CD1c-positive myeloid dendritic cell (primary cell): ENCODE measurements around the gene PLA1A.

Source experiments
- DNase-seq: peaks from one replicate; pipeline ENCODE4 v3.0.0-alpha.2; 2016; ENCODE audit errors: extremely low spot score

PLA1A gene

GRCh38 chr3:119636891-119637611 lies 39.4 kb downstream of the PLA1A start:
- no peak for DNase-seq

DNA sequence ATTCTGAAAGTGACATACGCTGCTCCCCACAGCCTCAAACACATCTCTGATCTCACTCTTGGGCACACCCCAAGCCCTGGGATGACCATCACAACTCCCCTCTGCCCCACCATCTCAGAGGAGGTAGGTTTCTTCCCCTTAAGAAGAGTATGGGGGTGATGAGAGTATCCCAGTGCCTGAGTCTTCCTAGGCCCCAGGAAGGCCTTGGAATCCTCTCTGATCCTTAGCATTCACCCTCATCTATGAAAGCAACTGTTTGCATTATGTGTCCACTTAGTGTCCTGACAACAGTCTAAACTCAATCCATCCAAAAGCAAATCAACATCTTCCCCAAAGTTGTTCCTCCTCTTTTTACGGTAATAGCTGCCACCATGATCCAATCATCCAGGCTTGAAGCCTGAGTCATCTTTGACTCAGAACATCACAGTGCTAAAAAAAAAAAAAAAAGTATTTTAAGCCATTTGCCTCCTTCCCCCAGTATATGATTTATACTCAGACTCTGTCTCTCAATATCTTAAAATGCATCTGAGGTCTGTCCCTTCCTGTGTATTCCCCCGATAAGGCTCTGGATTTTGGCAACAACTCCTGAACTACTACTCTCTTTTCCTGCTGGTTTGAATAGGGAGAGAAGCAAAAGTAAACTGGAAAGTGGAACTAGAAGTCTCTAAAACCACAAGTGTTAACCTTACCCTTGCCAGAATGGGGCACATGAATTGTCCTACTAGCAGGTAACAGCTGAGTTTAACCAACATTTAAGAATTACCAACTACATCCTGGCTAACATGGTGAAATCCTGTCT lies 40.2 kb downstream of the PLA1A start:
- DNase-seq, result peak; percentile 90

DNA sequence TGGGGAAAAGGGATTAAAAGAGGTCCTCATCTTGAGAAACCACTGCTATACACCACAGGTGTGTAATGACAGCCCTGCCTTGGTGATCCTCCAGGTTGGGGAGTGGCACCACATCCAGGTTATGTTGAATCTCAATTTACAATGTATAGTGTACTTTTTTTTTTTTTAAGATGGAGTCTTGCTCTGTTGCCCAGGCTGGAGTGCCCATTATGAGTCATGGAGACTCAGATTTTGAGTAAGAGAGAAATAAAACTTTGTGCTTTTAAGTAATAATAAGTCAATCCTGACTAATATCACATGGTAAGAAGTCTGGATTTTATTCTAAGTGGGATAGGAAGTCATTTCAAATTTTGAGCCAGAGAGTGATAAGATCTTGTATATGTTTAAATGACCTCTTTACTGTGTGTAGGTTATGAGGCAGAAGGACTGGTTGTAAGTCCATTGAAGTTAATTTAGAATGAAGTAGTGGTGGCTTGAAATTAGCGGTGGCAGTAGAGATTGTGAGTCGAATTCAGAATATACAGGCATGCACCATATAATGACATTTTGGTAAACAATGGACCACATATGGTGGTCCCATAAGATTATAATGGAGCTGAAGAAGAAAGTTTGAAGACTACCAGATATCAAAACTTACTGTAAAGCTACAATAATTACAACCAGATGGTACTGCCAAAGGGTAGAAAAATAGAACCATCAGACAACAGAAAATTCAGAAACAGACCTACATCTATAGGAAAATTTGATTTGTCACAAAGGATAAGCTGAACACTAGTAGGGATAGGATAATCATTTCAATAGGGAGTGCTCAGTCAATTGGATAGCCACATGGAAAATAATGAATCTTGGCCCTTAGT lies 42.0 kb downstream of the PLA1A start:
- DNase-seq, result peak; percentile 53

DNA sequence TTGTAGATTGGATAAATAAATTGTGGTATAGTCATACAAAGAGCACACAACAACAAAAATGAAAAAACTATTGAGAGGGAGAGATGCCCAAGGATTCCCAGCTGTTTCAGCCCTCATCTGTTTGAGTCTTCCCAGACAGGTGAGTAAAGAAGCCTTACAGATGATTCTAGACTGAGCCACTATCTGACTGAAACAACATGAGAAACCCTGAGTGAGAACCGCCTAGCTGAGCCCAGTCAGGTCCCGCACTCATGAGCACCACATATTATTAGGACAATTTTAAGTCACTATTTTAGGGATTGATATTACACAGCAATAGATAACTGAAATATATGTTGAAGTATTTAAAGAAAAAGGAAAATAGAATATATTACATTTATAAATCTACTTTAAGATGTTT lies 43.7 kb downstream of the PLA1A start:
- DNase-seq, result no peak

DNA sequence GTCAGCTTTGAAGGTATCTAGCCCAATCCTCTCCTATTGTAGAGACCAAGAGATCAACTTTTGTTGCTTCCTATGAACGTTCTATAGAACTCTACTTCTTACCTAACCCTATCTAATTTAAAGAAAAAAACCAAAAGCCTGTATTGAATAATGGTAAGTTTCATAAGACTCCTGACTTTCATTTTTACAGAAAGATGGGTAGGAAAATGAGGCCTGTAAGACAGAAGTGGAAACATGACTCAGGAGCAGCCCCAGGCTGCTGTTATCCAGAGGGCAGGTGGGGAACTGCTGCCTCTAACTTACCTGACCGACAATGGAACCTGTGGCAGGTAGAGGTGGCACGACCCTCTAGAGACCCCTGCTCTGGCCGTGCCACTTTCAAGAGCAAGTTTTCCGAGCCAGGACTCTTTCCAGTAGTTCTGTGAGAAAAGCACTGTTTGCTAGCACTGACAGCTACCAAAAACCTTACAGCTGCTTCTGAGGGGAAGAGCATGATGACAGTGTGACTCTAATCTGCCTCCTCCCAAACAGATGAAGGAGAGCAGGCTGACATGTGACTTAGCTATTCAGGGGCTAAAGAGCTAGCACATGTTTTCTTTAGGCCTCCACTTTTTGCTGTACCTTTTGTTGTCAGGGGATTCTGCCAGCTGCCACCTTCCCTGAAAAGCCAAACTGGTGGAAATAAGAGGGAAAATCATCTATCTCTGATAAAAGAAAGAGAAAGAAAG lies 45.2 kb downstream of the PLA1A start:
- no peak for DNase-seq

GRCh38 chr3:119643528-119643927 lies 45.8 kb downstream of the PLA1A start:
- DNase-seq, result no peak

DNA sequence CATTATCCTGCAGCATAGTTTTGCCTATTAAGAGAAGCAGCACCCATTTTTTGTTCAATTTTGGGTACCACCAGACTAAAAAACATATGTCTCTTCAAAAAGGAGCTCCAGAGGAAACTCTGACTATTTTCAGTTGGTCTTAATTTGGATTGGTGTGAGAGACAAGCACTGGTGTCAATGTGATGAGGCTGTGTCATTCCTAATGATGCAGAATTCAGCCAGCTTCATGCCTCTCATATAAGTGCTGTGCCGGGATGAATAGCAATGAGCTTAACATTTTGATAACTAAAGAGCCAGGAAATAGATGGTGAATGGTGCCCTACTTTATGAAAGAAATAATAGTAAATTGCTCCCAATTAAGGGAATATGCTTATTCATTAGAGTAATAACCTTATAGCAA lies 46.8 kb downstream of the PLA1A start:
- DNase-seq, result no peak

DNA sequence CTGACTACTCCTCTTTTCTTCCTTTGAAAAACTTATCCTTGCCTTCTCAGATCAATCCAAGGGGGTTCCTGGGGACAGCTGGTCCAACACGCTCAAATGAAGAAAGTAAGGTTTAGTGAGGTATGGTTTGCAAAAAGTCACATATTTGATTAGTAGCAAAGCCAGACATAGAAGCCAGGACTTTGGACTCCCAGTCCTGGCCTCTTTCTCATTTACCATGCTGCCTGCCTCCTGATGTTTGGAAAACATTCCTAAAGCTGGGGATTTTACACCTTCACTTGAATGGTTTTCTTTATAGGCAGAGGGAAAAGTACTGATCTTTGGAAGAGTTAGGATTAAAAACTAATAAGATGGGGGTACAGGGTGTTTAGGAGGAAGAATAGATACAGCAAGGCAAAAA lies 48.1 kb downstream of the PLA1A start:
- no peak for DNase-seq

DNA sequence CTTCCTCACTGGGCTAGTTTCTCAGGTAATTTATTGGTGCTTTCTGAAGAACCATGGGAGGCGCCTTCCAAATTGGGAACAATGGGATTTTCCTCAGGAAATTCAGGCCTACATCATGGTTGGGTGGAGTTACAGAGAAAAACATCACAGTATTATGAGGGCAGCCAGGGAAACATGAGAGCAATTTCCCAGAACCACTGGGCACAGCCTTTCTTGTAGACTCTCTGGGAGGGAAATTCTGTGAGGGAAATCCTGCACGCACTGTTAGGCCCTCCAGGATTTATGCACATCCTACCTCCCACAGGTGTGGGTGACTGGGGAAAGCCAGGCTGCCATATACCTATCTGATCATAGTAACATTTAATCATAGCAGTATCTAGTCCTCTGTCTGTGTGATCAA lies 49.5 kb downstream of the PLA1A start:
- no peak for DNase-seq

- no peak for DNase-seq
Observed at GRCh38 chr3:119647843-119648575, 50.3 kb downstream of the PLA1A start.

- no peak for DNase-seq
Observed at GRCh38 chr3:119649761-119650160, 52.1 kb downstream of the PLA1A start.

GRCh38 chr3:119652306-119653033 lies 54.8 kb downstream of the PLA1A start:
- DNase-seq, result no peak

DNA sequence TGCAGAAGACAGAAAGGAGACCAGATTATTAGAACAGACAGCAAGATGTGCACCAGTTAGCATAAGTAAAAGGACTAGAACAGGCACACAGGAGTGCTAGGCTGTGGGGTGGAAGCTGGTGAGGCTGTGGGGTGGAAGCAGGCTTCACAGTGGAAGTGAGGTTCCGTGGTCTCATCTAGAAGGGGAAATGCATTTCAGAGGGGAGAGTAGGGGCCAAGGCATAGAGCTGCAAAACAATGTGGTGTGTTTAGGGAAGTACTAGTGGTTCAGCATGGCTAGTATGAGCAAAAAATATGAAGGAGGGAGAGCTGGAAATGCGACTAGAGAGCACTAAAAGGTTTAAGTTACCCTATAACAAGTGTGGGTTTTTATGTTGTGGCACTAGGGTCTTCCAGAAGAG lies 56.2 kb downstream of the PLA1A start:
- no peak for DNase-seq

GRCh38 chr3:119657887-119658702 lies 60.4 kb downstream of the PLA1A start:
- peak; percentile 70 for DNase-seq

GRCh38 chr3:119658994-119659393 lies 61.3 kb downstream of the PLA1A start:
- no peak for DNase-seq

GRCh38 chr3:119659606-119660291 lies 62.1 kb downstream of the PLA1A start:
- DNase-seq, result peak; percentile 67

- no peak for DNase-seq
Observed at GRCh38 chr3:119660474-119661440, 63.1 kb downstream of the PLA1A start, which contains the start of gene POPDC2. Gene POPDC2, minus strand, starts transcription at chr3:119660589. Its CDS starts 166 bp downstream, at chr3:119660423.
